HEK293 (cell line): Measurements from ENCODE around the gene LAMA4.

Experiments
- CTCF ChIA-PET: fragments of 350-600 bp; formaldehyde crosslinking; extraction: SDS; loops from one replicate; lab custom pipeline; 2021; ENCODE audit warnings: antibody characterized with exemption; lab: Yijun Ruan, JAX
- POLR2A ChIA-PET: fragments of 300-600 bp; formaldehyde crosslinking; extraction: SDS; loops from one replicate; lab custom pipeline; 2020; ENCODE audit warnings: antibody characterized with exemption, inconsistent platforms; lab: Yijun Ruan, JAX
- H3K27ac ChIP-seq: fragments of 200-500 bp; sonication (Bioruptor generic); 2 replicates; pipeline ENCODE4 v1.5.1; 2014; ENCODE audit warnings: low read depth, low read length, control low read depth, inconsistent platforms; ENCODE audit errors: extremely low read depth
- H3K36me3 ChIP-seq, 2 experiments: fragments of 200-500 bp in 1 of 2; sonication (Bioruptor generic) in 1 of 2; 1 replicate in 1 of 2; 2 replicates in 1 of 2; pipeline ENCODE4 v1.5.1; 2014 to 2017; ENCODE audit warnings: inconsistent platforms in 2 of 2, low read length in 2 of 2; ENCODE audit not compliant: control insufficient read depth in 2 of 2, insufficient read depth in 1 of 2
- H3K4me1 ChIP-seq: fragments of 200-500 bp; sonication (Bioruptor generic); 2 replicates; pipeline ENCODE4 v1.5.1; 2014; ENCODE audit warnings: mild to moderate bottlenecking, low read length, inconsistent platforms; ENCODE audit not compliant: control insufficient read depth, insufficient read depth
- H3K4me3 ChIP-seq: 2 replicates; pipeline ENCODE4 v1.5.1; 2011; ENCODE audit warnings: low read depth, mild to moderate bottlenecking, control low read depth, low read length, moderate library complexity
- H3K9me3 ChIP-seq: fragments of 200-500 bp; sonication (Bioruptor generic); 2 replicates; pipeline ENCODE4 v1.5.1; 2014; ENCODE audit warnings: low read depth, low read length, inconsistent platforms; ENCODE audit not compliant: control insufficient read depth, insufficient read depth
- CTCF ChIP-seq: fragments of 450-650 bp; formaldehyde crosslinking; IDR thresholded peaks from 2 replicates; pipeline ENCODE4 v1.5.1; 2016; ENCODE audit warnings: missing biosample characterization, missing genetic modification characterization
- INSM2 ChIP-seq: fragments of 450-650 bp; formaldehyde crosslinking; IDR thresholded peaks from 2 replicates; pipeline ENCODE4 v1.5.1; 2016; ENCODE audit warnings: missing biosample characterization, missing genetic modification characterization
- MYNN ChIP-seq: fragments of 450-650 bp; formaldehyde crosslinking; IDR thresholded peaks from 2 replicates; pipeline ENCODE4 v1.5.1; 2016; ENCODE audit warnings: missing biosample characterization, missing genetic modification characterization, borderline replicate concordance
- OSR2 ChIP-seq: fragments of 450-650 bp; formaldehyde crosslinking; IDR thresholded peaks from 2 replicates; pipeline ENCODE4 v1.5.1; 2016; ENCODE audit warnings: missing biosample characterization, missing genetic modification characterization
- REPIN1 ChIP-seq: fragments of 450-650 bp; formaldehyde crosslinking; IDR thresholded peaks from 2 replicates; pipeline ENCODE4 v1.5.1; 2017; ENCODE audit warnings: missing biosample characterization, missing genetic modification characterization, low read depth
- SCRT1 ChIP-seq: fragments of 450-650 bp; formaldehyde crosslinking; IDR thresholded peaks from 2 replicates; pipeline ENCODE4 v1.5.1; 2016; ENCODE audit warnings: missing biosample characterization, missing genetic modification characterization, borderline replicate concordance
- ZBTB49 ChIP-seq: fragments of 450-650 bp; formaldehyde crosslinking; IDR thresholded peaks from 2 replicates; pipeline ENCODE4 v1.5.1; 2016; ENCODE audit warnings: missing biosample characterization, missing genetic modification characterization, low read depth
- ZFP37 ChIP-seq: fragments of 450-650 bp; formaldehyde crosslinking; IDR thresholded peaks from 2 replicates; pipeline ENCODE4 v1.5.1; 2016; ENCODE audit warnings: missing biosample characterization, missing genetic modification characterization
- ZNF112 ChIP-seq: fragments of 450-650 bp; formaldehyde crosslinking; IDR thresholded peaks from 2 replicates; pipeline ENCODE4 v1.5.0; 2017; ENCODE audit warnings: missing biosample characterization, missing genetic modification characterization
- ZNF239 ChIP-seq: fragments of 450-650 bp; formaldehyde crosslinking; IDR thresholded peaks from 2 replicates; pipeline ENCODE4 v1.5.1; 2016; ENCODE audit warnings: missing biosample characterization, missing genetic modification characterization
- ZNF26 ChIP-seq: fragments of 450-650 bp; formaldehyde crosslinking; IDR thresholded peaks from 2 replicates; pipeline ENCODE4 v1.5.1; 2016; ENCODE audit warnings: missing biosample characterization, missing genetic modification characterization
- ZNF274 ChIP-seq, 2 experiments: fragments of 200-500 bp in 1 of 2; fragments of 450-650 bp in 1 of 2; sonication (Bioruptor generic) in 1 of 2; formaldehyde crosslinking in 1 of 2; IDR thresholded peaks; 2 replicates each; pipeline versions ENCODE4 v1.5.1 to v1.6.1; 2014 to 2016; ENCODE audit warnings: borderline replicate concordance in 1 of 2, inconsistent platforms in 1 of 2, low read length in 1 of 2, missing biosample characterization in 1 of 2, missing genetic modification characterization in 1 of 2
- ZNF311 ChIP-seq: fragments of 450-650 bp; formaldehyde crosslinking; IDR thresholded peaks from 2 replicates; pipeline ENCODE4 v1.5.1; 2017; ENCODE audit warnings: missing biosample characterization, missing genetic modification characterization, borderline replicate concordance
- ZNF324 ChIP-seq: fragments of 450-650 bp; formaldehyde crosslinking; IDR thresholded peaks from 2 replicates; pipeline ENCODE4 v1.5.1; 2016; ENCODE audit warnings: missing biosample characterization, missing genetic modification characterization
- ZNF354C ChIP-seq: fragments of 450-650 bp; formaldehyde crosslinking; IDR thresholded peaks from 2 replicates; pipeline ENCODE4 v1.5.1; 2016; ENCODE audit warnings: missing biosample characterization, missing genetic modification characterization, low read depth, borderline replicate concordance
- ZNF529 ChIP-seq: fragments of 450-650 bp; formaldehyde crosslinking; IDR thresholded peaks from 2 replicates; pipeline ENCODE4 v1.5.1; 2017; ENCODE audit warnings: missing genetic modification characterization, missing biosample characterization; ENCODE audit not compliant: insufficient replicate concordance
- ZNF548 ChIP-seq: fragments of 450-650 bp; formaldehyde crosslinking; IDR thresholded peaks from 2 replicates; pipeline ENCODE4 v1.5.1; 2016; ENCODE audit warnings: missing biosample characterization, missing genetic modification characterization
- ZNF626 ChIP-seq: fragments of 450-650 bp; sonication (Bioruptor Pico); formaldehyde crosslinking; IDR thresholded peaks from 2 replicates; pipeline ENCODE4 v1.5.1; 2018; ENCODE audit warnings: missing biosample characterization, missing genetic modification characterization, inconsistent platforms
- ZNF791 ChIP-seq: fragments of 450-650 bp; formaldehyde crosslinking; IDR thresholded peaks from 2 replicates; pipeline ENCODE4 v1.5.1; 2016; ENCODE audit warnings: missing biosample characterization, missing genetic modification characterization
- ZSCAN16 ChIP-seq: fragments of 450-650 bp; formaldehyde crosslinking; IDR thresholded peaks from 2 replicates; pipeline ENCODE4 v1.5.1; 2016; ENCODE audit warnings: missing biosample characterization, missing genetic modification characterization
- ZXDB ChIP-seq: fragments of 450-650 bp; formaldehyde crosslinking; IDR thresholded peaks from 2 replicates; pipeline ENCODE4 v1.5.1; 2016; ENCODE audit warnings: missing biosample characterization, missing genetic modification characterization
- TF ChIP-seq, protein P1 (sequence below): fragments of 450-650 bp; formaldehyde crosslinking; optimal IDR thresholded peaks from 2 replicates; pipeline ENCODE3; 2016; ENCODE audit warnings: missing biosample characterization, mild to moderate bottlenecking, missing genetic modification characterization
- TF ChIP-seq, protein P2 (sequence below): fragments of 450-650 bp; formaldehyde crosslinking; IDR thresholded peaks from 2 replicates; pipeline ENCODE4 v1.5.1; 2017; ENCODE audit warnings: missing biosample characterization, missing genetic modification characterization

The LAMA4 gene

DNA sequence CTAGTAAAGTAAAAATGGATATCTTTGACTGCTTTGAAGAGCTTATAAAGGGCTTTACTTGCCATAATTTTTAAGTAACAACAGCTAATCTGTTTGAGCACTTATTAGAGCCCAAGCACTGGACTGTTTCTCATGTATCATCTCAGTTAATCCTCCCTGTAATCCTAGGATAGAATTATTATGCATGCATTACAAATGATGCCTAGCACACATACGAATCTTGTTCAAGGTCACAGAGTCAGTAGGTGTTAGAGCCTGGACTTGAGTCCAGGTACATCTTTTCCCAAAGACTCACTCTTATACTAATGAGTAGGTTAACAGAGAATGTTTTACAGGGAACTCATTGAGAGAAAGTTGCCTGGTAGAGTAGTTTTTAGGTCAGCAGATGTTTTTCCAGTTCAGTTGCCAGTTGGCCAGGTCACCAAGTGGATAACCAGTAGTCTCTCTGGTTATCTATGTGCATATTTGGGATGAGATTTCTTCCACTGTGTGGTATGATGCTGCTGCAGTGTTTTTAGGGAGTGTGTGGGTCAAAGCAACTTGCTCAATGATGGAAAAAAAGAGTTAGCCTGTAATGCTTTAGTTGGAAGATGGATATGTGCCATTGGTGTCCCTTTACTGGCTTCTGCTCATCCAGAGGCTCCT is 32.3 kb upstream of the LAMA4 start:
- H3K9me3 ChIP-seq = no peaks in the 10 kb centered on the region
- TF ChIP-seq ZNF548 (tag by site-specific recombination) (no peak), ZBTB49 (tag by site-specific recombination) (no peak), ZNF791 (tag by site-specific recombination) (no peak), ZNF239 (no peak), REPIN1 (tag by site-specific recombination) (no peak), SCRT1 (tag by site-specific recombination) (no peak), ZNF26 (tag by site-specific recombination) (peak; percentile 76), ZNF354C (tag by site-specific recombination) (no peak)
- no peaks in the 10 kb centered on the region for H3K36me3 ChIP-seq
- CTCF ChIA-PET = interaction anchor here (1.8 to 2.9 kb wide), 4 partner anchors 10 to 106 kb away, joined by 6 to 18 read pairs (median 8); no protein-coding TSS in a partner anchor
- H3K4me3 ChIP-seq = no peak overlapping the region
- H3K4me1 ChIP-seq = peaks cover 14% of the 10 kb centered on the region
- POLR2A ChIA-PET = no interaction called here
- H3K27ac ChIP-seq = no peak overlapping the region

- Histone ChIP-seq H3K4me3 (no peak overlapping the region), H3K9me3 (no peaks in the 10 kb centered on the region), H3K4me1 (peaks cover 15% of the 10 kb centered on the region), H3K36me3 (no peaks in the 10 kb centered on the region), H3K27ac (no peak overlapping the region)
- POLR2A ChIA-PET = no interaction called here
- CTCF ChIA-PET = interaction anchor here (0.6 to 2.9 kb wide), 7 partner anchors 10 to 833 kb away, joined by 3 to 18 read pairs (median 3); no protein-coding TSS in a partner anchor
- TF ChIP-seq, protein P1, sequence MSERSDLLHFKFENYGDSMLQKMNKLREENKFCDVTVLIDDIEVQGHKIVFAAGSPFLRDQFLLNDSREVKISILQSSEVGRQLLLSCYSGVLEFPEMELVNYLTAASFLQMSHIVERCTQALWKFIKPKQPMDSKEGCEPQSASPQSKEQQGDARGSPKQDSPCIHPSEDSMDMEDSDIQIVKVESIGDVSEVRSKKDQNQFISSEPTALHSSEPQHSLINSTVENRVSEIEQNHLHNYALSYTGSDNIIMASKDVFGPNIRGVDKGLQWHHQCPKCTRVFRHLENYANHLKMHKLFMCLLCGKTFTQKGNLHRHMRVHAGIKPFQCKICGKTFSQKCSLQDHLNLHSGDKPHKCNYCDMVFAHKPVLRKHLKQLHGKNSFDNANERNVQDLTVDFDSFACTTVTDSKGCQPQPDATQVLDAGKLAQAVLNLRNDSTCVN = no peak
- TF ChIP-seq ZNF529 (tag by site-specific recombination) (no peak), OSR2 (tag by site-specific recombination) (peak; percentile 66; the same call in 1 of the 2 replicates), ZNF626 (no peak), ZNF311 (tag by site-specific recombination) (no peak), ZXDB (tag by site-specific recombination) (no peak), ZSCAN16 (no peak), MYNN (no peak), ZFP37 (tag by site-specific recombination) (no peak), ZNF324 (tag by site-specific recombination) (no peak), CTCF (tag by site-specific recombination) (no peak), ZNF112 (tag by site-specific recombination) (no peak), ZNF354C (tag by site-specific recombination) (no peak), ZNF274 (IDR thresholded peaks at IDR 0.05; ENCODE audit: low read length) (no peak), ZNF274 (tag by site-specific recombination; IDR thresholded peaks at IDR 0.05; ENCODE audit: borderline replicate concordance) (no peak), INSM2 (tag by site-specific recombination) (no peak)
- TF ChIP-seq, protein P2, sequence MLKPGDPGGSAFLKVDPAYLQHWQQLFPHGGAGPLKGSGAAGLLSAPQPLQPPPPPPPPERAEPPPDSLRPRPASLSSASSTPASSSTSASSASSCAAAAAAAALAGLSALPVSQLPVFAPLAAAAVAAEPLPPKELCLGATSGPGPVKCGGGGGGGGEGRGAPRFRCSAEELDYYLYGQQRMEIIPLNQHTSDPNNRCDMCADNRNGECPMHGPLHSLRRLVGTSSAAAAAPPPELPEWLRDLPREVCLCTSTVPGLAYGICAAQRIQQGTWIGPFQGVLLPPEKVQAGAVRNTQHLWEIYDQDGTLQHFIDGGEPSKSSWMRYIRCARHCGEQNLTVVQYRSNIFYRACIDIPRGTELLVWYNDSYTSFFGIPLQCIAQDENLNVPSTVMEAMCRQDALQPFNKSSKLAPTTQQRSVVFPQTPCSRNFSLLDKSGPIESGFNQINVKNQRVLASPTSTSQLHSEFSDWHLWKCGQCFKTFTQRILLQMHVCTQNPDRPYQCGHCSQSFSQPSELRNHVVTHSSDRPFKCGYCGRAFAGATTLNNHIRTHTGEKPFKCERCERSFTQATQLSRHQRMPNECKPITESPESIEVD (tag by site-specific recombination) = no peak
Observed at GRCh38 chr6:112286010-112286409, 31.6 kb upstream of the LAMA4 start.
